ENCODE measurements around the gene COL24A1.

GRCh38 chr1:85816606-85817005, 340.0 kb downstream of the COL24A1 start:
- TF ChIP-seq CTCF (IDR thresholded peaks at IDR 0.05) (no peak), EZH2 (IDR thresholded peaks at IDR 0.05; ENCODE audit: borderline replicate concordance, insufficient read depth, low read depth, low read length, poor library complexity, severe bottlenecking) (no peak)
